Loucy (cell line): ENCODE measurements around the gene C1orf232.

Experiments
- H2AFZ ChIP-seq: fragments of 200-600 bp; sonication (generic); 2 replicates; pipeline ENCODE4 v1.6.0; 2016; ENCODE audit warnings: antibody characterized with exemption, mild to moderate bottlenecking, low read length, moderate library complexity
- H3F3A ChIP-seq: fragments of 200-600 bp; 2 replicates; pipeline ENCODE4 v1.6.0; 2016; ENCODE audit warnings: antibody characterized with exemption, low read depth, mild to moderate bottlenecking
- H3K27me3 ChIP-seq: fragments of 200-600 bp; sonication (generic); 2 replicates; pipeline ENCODE4 v1.6.1; 2014; ENCODE audit warnings: low read length, mild to moderate bottlenecking; ENCODE audit not compliant: insufficient read depth, poor library complexity, severe bottlenecking
- H3K36me3 ChIP-seq: fragments of 200-600 bp; sonication (generic); 2 replicates; pipeline ENCODE4 v1.6.1; 2016; ENCODE audit warnings: low read length; ENCODE audit not compliant: insufficient read depth
- H3K4me1 ChIP-seq: fragments of 200-600 bp; sonication (generic); 2 replicates; pipeline ENCODE4 v1.5.1; 2014; ENCODE audit warnings: low read length, mild to moderate bottlenecking; ENCODE audit not compliant: insufficient read depth, poor library complexity, severe bottlenecking
- H3K4me2 ChIP-seq: fragments of 200-600 bp; sonication (generic); 2 replicates; pipeline ENCODE4 v1.6.0; 2014; ENCODE audit warnings: antibody characterized with exemption, low read length, low read depth, mild to moderate bottlenecking; ENCODE audit not compliant: poor library complexity, severe bottlenecking
- H3K4me3 ChIP-seq: fragments of 200-600 bp; sonication (generic); 2 replicates; pipeline ENCODE4 v1.5.1; 2014; ENCODE audit warnings: low read length, mild to moderate bottlenecking, mixed read lengths; ENCODE audit not compliant: poor library complexity, severe bottlenecking
- H3K79me2 ChIP-seq: fragments of 200-600 bp; sonication (generic); 2 replicates; pipeline ENCODE4 v1.6.1; 2014; ENCODE audit warnings: low read length; ENCODE audit not compliant: insufficient read depth
- H3K9ac ChIP-seq: fragments of 200-600 bp; sonication (generic); 2 replicates; pipeline ENCODE4 v1.6.0; 2014; ENCODE audit warnings: mild to moderate bottlenecking, low read depth, low read length, moderate library complexity; ENCODE audit not compliant: poor library complexity, severe bottlenecking
- H3K9me2 ChIP-seq: fragments of 200-600 bp; sonication (generic); replicated peaks from 2 replicates; pipeline ENCODE4 v1.6.1; 2016; ENCODE audit warnings: low read depth, low read length, mixed read lengths
- H3K9me3 ChIP-seq: fragments of 200-600 bp; sonication (generic); 2 replicates; pipeline ENCODE4 v1.6.1; 2014; ENCODE audit warnings: mild to moderate bottlenecking, antibody characterized with exemption, low read length, low read depth; ENCODE audit not compliant: insufficient read depth
- H4K20me1 ChIP-seq: fragments of 200-600 bp; sonication (generic); 2 replicates; pipeline ENCODE4 v1.6.0; 2014; ENCODE audit warnings: antibody characterized with exemption, low read length, mild to moderate bottlenecking; ENCODE audit not compliant: insufficient read depth, poor library complexity, severe bottlenecking
- CTCF ChIP-seq: fragments of 200-600 bp; sonication (generic); conservative IDR thresholded peaks from 2 replicates; pipeline ENCODE4 v1.5.1; 2014; ENCODE audit warnings: mild to moderate bottlenecking, antibody characterized with exemption, low read length
- EZH2phosphoT487 ChIP-seq: fragments of 200-600 bp; IDR thresholded peaks from 2 replicates; pipeline ENCODE4 v1.6.1; 2018; ENCODE audit warnings: antibody characterized with exemption, mild to moderate bottlenecking, moderate library complexity, borderline replicate concordance

Gene C1orf232

GRCh38 chr1:26187882-26188281 lies 19.1 kb upstream of the C1orf232 start:
- H3K9ac ChIP-seq, result no peak overlapping the region
- no peak for TF ChIP-seq EZH2phosphoT487
- no peak for TF ChIP-seq CTCF
- no peaks in the 10 kb centered on the region for H3K36me3 ChIP-seq
- H3K4me2 ChIP-seq, result no peak overlapping the region
- no peak overlapping the region for H2AFZ ChIP-seq
- H3K27me3 ChIP-seq, result no peaks in the 10 kb centered on the region
- no peaks in the 10 kb centered on the region for H3K9me3 ChIP-seq
- H3K4me1 ChIP-seq, result peaks cover 12% of the 10 kb centered on the region
- H3K4me3 ChIP-seq, result no peak overlapping the region
- H3K79me2 ChIP-seq, result no peaks in the 10 kb centered on the region
- H4K20me1 ChIP-seq, result no peaks in the 10 kb centered on the region
- no peaks in the 10 kb centered on the region for H3K9me2 ChIP-seq
- no peaks in the 10 kb centered on the region for H3F3A ChIP-seq

GRCh38 chr1:26184883-26185282 lies 16.1 kb upstream of the C1orf232 start:
- Histone ChIP-seq H3K4me2 (no peak overlapping the region), H3K4me1 (no peaks in the 10 kb centered on the region), H3K27me3 (no peaks in the 10 kb centered on the region), H3K9me2 (no peaks in the 10 kb centered on the region), H4K20me1 (no peaks in the 10 kb centered on the region), H3K79me2 (no peaks in the 10 kb centered on the region), H3K36me3 (no peaks in the 10 kb centered on the region), H2AFZ (no peak overlapping the region), H3K9ac (no peak overlapping the region), H3F3A (no peaks in the 10 kb centered on the region), H3K9me3 (no peaks in the 10 kb centered on the region), H3K4me3 (no peak overlapping the region)
- TF ChIP-seq CTCF, result no peak
- no peak for TF ChIP-seq EZH2phosphoT487

GRCh38 chr1:26184086-26184485 lies 15.3 kb upstream of the C1orf232 start:
- no peaks in the 10 kb centered on the region for H3K27me3 ChIP-seq
- no peaks in the 10 kb centered on the region for H3K9me3 ChIP-seq
- no peaks in the 10 kb centered on the region for H3K4me1 ChIP-seq
- H3F3A ChIP-seq, result no peaks in the 10 kb centered on the region
- no peaks in the 10 kb centered on the region for H3K9me2 ChIP-seq
- no peak overlapping the region for H3K4me2 ChIP-seq
- H4K20me1 ChIP-seq, result no peaks in the 10 kb centered on the region
- H3K4me3 ChIP-seq, result no peak overlapping the region
- TF ChIP-seq EZH2phosphoT487 (no peak), CTCF (no peak)
- H3K79me2 ChIP-seq, result no peaks in the 10 kb centered on the region
- no peaks in the 10 kb centered on the region for H3K36me3 ChIP-seq
- H3K9ac ChIP-seq, result no peak overlapping the region
- H2AFZ ChIP-seq, result no peak overlapping the region
